ENCODE results near the gene TPSD1. TPM values are rescaled to one million over a fixed set of nuclear protein-coding genes. Genes with fewer than 3 reads are reported as not detected.

Gene TPSD1
- total and polyA plus RNA-seq, 9 of the 15 experiments (the other 6 are each of a cell fraction or from before 2014, with no cell fraction given), result not detected

GRCh38 chr16:1300664-1301476 is 45.0 kb downstream of the TPSD1 start (continued):
- no peak for TF ChIP-seq TSC22D4 (tag; IDR thresholded peaks at IDR 0.05)
- peak; percentile 32; the same call in 1 of the 2 replicates for TF ChIP-seq VEZF1 (CRISPR knock-in tag; IDR thresholded peaks at IDR 0.05)
- peak; percentile 91 for TF ChIP-seq CTCFL (IDR thresholded peaks at IDR 0.05; ENCODE audit: borderline replicate concordance, insufficient read depth, low read depth, low read length, poor library complexity, severe bottlenecking)
- no peak for TF ChIP-seq TAF9B (IDR thresholded peaks at IDR 0.05; ENCODE audit: partially characterized antibody)
- TF ChIP-seq ZBTB7A (IDR thresholded peaks at IDR 0.05; ENCODE audit: borderline replicate concordance, control insufficient read depth, low read depth, low read length), result peak; percentile 90
- no peak for TF ChIP-seq CEBPB (tag; IDR thresholded peaks at IDR 0.05)
- peak; percentile 65; the same call in 1 of the 2 replicates for TF ChIP-seq SAFB (IDR thresholded peaks at IDR 0.05; ENCODE audit: borderline replicate concordance, low read depth, low read length)
- TF ChIP-seq ZNF696 (CRISPR knock-in tag; conservative IDR thresholded peaks at IDR 0.05), result no peak
- no peak for TF ChIP-seq ZBTB2 (IDR thresholded peaks at IDR 0.05)
- TF ChIP-seq ZFX (CRISPR knock-in tag; IDR thresholded peaks at IDR 0.05), result peak; percentile 10; the same call in 1 of the 2 replicates
- no peak for TF ChIP-seq AFF4 (CRISPR knock-in tag; IDR thresholded peaks at IDR 0.05)
- 0 out of 4 replicates have a peak, but pooled peaks of 1 of the 2 experiments have one; percentile 53 for TF ChIP-seq NONO (IDR thresholded peaks at IDR 0.05; ENCODE audit: low read depth in 2 of 2, low read length in 1 of 2)
- no peak for TF ChIP-seq FOXJ3 (CRISPR knock-in tag; IDR thresholded peaks at IDR 0.05)
- TF ChIP-seq ZSCAN32 (CRISPR knock-in tag; IDR thresholded peaks at IDR 0.05), result no peak
- TF ChIP-seq SMAD4 (CRISPR knock-in tag; conservative IDR thresholded peaks at IDR 0.05), result 0 out of 2 replicates have a peak, but pooled peaks have one; percentile 29
- no peak for TF ChIP-seq ZNF324 (CRISPR knock-in tag; IDR thresholded peaks at IDR 0.05)
- no peak for TF ChIP-seq SRSF9 (IDR thresholded peaks at IDR 0.05; ENCODE audit: borderline replicate concordance, low read depth, low read length)
- TF ChIP-seq SMARCA5 (IDR thresholded peaks at IDR 0.05), result no peak
